Measurements from ENCODE around the gene TMEM184A. TPM values are rescaled to one million over a fixed set of nuclear protein-coding genes. Genes with fewer than 3 reads are reported as not detected.

The TMEM184A gene
- total and polyA plus RNA-seq, 2 experiments from 2014 or later = 14.5 to 24.7 TPM

DNA sequence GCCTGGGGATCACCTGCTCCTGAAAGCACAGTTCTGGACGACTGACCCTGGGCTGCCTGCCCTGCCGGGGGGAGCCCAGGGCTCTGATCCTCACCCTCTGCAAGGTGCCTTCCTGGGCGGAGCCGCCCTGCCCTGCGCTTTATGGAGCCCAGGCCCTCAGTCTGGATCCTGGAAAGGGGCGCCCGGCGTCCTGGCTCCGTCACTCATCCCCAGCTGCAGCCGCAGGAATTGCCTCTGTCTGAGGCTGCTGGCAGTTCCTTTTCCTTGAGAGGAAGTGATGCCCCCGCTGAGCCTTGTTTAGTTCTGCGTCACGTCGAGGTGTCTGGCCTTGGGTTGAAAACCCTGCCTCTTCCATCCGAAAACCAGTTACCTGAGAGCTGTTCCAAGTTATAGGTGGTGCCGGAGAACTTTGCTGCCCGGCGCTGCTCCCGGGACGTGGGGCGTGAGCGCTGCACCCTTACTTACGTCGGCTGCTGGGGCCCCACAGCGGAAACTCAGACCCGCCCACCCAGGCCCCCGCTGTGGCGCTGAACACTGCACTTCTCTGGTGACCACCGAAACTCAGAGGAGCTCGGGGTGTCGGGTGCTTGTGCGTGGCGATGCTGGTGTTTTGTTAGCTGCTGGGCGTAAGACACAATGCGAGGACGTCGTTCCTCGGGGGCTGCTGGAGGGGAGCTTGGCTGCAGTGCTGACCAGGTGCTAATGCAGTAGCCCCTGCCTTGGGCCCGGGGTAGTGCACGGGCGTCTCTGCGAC, 20.1 kb downstream of the TMEM184A start:
- Histone ChIP-seq H3K36me3 (replicated peaks; ENCODE audit: insufficient read depth, low read depth) (no peaks in the 10 kb centered on the region), H3K79me2 (peaks cover 70% of the 10 kb centered on the region), H3K4me3 (no peak overlapping the region), H3K4me2 (peak overlapping the region; percentile 83), H3K9me3 (ENCODE audit: low read depth) (no peaks in the 10 kb centered on the region), H3K27ac (peak overlapping the region; percentile 99), H3K27me3 (no peaks in the 10 kb centered on the region), H3K4me1 (ENCODE audit: insufficient read depth) (peaks cover 59% of the 10 kb centered on the region), H2AFZ (no peak overlapping the region), H4K20me1 (ENCODE audit: insufficient read depth, poor library complexity, severe bottlenecking) (peaks cover 6% of the 10 kb centered on the region), H3K9me2 (replicated peaks; ENCODE audit: insufficient read depth) (no peaks in the 10 kb centered on the region)
- TF ChIP-seq EZH2phosphoT487 (IDR thresholded peaks at IDR 0.05; ENCODE audit: low read depth, severe bottlenecking, unreplicated experiment) = no peak
- TF ChIP-seq, protein P1, sequence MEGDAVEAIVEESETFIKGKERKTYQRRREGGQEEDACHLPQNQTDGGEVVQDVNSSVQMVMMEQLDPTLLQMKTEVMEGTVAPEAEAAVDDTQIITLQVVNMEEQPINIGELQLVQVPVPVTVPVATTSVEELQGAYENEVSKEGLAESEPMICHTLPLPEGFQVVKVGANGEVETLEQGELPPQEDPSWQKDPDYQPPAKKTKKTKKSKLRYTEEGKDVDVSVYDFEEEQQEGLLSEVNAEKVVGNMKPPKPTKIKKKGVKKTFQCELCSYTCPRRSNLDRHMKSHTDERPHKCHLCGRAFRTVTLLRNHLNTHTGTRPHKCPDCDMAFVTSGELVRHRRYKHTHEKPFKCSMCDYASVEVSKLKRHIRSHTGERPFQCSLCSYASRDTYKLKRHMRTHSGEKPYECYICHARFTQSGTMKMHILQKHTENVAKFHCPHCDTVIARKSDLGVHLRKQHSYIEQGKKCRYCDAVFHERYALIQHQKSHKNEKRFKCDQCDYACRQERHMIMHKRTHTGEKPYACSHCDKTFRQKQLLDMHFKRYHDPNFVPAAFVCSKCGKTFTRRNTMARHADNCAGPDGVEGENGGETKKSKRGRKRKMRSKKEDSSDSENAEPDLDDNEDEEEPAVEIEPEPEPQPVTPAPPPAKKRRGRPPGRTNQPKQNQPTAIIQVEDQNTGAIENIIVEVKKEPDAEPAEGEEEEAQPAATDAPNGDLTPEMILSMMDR (IDR thresholded peaks at IDR 0.05; ENCODE audit: poor library complexity) = no peak
- no peak for DNase-seq (ENCODE audit: low spot score)
- WGBS (ENCODE audit: low lambda C conversion rate, missing lambda C conversion rate) = 88% methylated on average over 37 of the region's 42 CpGs

DNA sequence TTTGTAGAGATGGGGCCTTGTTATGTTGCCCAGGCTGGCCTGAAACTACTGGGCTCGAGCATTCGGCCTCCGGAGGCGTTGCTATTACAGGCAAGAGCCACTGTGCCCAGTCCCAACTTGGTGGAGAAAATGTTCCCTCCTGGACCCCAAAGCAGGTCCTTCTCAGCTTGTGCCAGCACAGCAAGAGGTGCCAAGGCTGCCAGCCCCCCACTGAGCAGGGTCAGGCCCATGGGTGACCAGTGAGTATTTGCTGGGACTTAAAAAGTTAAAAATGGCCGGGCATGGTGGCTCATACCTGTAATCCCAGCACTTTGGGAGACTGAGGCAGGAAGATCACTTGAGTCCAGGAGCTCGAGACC, 20.9 kb downstream of the TMEM184A start:
- Histone ChIP-seq H3K4me1 (ENCODE audit: insufficient read depth) (peaks cover 59% of the 10 kb centered on the region), H4K20me1 (ENCODE audit: insufficient read depth, poor library complexity, severe bottlenecking) (peaks cover 6% of the 10 kb centered on the region), H3K36me3 (replicated peaks; ENCODE audit: insufficient read depth, low read depth) (no peaks in the 10 kb centered on the region), H3K27ac (no peak overlapping the region), H3K9me3 (ENCODE audit: low read depth) (no peaks in the 10 kb centered on the region), H3K4me2 (no peak overlapping the region), H3K27me3 (no peaks in the 10 kb centered on the region), H2AFZ (no peak overlapping the region), H3K79me2 (peaks cover 72% of the 10 kb centered on the region), H3K4me3 (no peak overlapping the region), H3K9me2 (replicated peaks; ENCODE audit: insufficient read depth) (no peaks in the 10 kb centered on the region)
- no peak for DNase-seq (ENCODE audit: low spot score)
- TF ChIP-seq, protein P1 (IDR thresholded peaks at IDR 0.05; ENCODE audit: poor library complexity) = no peak
- 82% methylated on average over 6 of the region's 6 CpGs for WGBS (ENCODE audit: low lambda C conversion rate, missing lambda C conversion rate)

DNA sequence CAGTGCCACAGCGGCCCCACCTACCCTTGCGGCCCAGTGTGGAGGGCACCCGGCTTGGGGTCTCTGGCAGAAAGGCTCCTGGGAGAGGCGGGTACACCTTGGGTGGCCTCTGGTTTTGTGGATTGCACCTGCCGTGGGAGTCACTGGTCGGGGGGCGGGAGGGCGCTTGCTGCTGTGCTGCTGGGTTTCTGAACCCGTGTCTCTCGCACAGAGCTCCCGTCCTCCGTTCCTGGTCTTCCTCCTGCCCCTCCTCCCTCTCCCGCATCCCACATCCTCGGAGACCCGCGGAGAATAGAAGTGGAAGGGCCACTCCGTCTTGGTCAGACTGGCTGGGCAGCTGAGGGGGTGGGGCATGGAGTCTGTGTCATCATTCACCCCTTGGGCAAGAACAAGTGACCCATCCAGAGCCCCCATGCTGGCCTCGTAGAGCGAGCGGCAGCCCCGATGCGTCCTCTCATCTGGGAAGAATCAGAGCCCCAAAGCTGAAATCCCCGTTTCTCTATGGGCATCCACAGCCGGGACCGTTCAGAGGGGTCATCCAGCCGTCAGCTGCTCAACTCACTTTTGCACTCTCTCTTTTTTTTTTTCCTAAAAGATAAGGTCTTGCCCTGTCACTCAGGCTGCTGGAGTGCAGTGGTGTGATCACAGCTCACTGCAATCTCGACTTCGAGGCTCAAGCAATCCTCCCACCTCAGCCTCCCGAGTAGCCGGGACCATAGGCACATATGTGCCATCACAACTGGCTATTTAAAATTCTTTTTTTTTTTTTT, 21.5 kb downstream of the TMEM184A start:
- Histone ChIP-seq H4K20me1 (ENCODE audit: insufficient read depth, poor library complexity, severe bottlenecking) (peaks cover 6% of the 10 kb centered on the region), H3K27ac (peak overlapping the region; percentile 98), H3K27me3 (no peaks in the 10 kb centered on the region), H3K9me2 (replicated peaks; ENCODE audit: insufficient read depth) (no peaks in the 10 kb centered on the region), H3K4me1 (ENCODE audit: insufficient read depth) (peaks cover 59% of the 10 kb centered on the region), H3K4me2 (peak overlapping the region; percentile 88), H3K79me2 (peaks cover 73% of the 10 kb centered on the region), H3K4me3 (no peak overlapping the region), H3K9me3 (ENCODE audit: low read depth) (no peaks in the 10 kb centered on the region), H2AFZ (no peak overlapping the region), H3K36me3 (replicated peaks; ENCODE audit: insufficient read depth, low read depth) (no peaks in the 10 kb centered on the region)
- DNase-seq (ENCODE audit: low spot score) = no peak
- TF ChIP-seq EZH2 (IDR thresholded peaks at IDR 0.05; ENCODE audit: borderline replicate concordance) (no peak), EZH2phosphoT487 (IDR thresholded peaks at IDR 0.05; ENCODE audit: low read depth, severe bottlenecking, unreplicated experiment) (no peak)
- TF ChIP-seq, protein P1 (IDR thresholded peaks at IDR 0.05; ENCODE audit: poor library complexity) = no peak
- WGBS (ENCODE audit: low lambda C conversion rate, missing lambda C conversion rate) = 88% methylated on average over 30 of the region's 30 CpGs

Measured in hepatocyte (in vitro differentiated cells).